Measurements from ENCODE around the gene NCAM2. TPM values are rescaled to one million over a fixed set of nuclear protein-coding genes. Genes with fewer than 3 reads are reported as not detected.

Gene NCAM2
- total and polyA plus RNA-seq, 2 of the 4 experiments (the other 2 are of a cell fraction) = 2.7 to 5.0 TPM

DNA sequence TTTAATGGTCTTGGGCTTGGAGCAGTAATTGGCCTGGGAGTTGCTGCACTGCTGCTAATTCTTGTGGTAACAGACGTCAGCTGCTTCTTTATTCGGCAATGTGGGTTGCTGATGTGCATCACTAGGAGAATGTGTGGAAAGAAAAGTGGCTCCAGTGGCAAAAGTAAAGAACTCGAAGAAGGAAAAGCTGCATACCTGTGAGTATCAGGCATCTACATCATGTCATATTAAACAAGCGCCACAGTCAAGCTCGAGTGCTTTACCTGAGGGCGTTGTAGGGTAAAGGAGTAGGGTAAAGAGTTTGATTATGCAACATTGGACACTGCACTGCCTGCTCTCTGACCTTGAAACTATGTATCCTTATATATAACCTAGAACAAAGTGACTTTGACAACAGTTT lies 510.6 kb downstream of the NCAM2 start:
- Histone ChIP-seq H3K27ac (ENCODE audit: insufficient read depth, low read length) (no peak overlapping the region), H3K27me3 (ENCODE audit: control insufficient read depth, insufficient read depth, low read length) (no peaks in the 10 kb centered on the region), H2BK15ac (ENCODE audit: low read depth, low read length) (no peak overlapping the region), H3K36me3 (ENCODE audit: control insufficient read depth, insufficient read depth, low read length) (no peaks in the 10 kb centered on the region), H3K4ac (ENCODE audit: low read depth, low read length) (no peak overlapping the region), H4K8ac (ENCODE audit: low read depth in 2 of 2, low read length in 2 of 2) (no peak overlapping the region), H2BK20ac (ENCODE audit: low read depth, low read length) (no peak overlapping the region), H3K18ac (ENCODE audit: low read depth, low read length) (no peak overlapping the region), H4K5ac (ENCODE audit: low read depth, low read length) (no peak overlapping the region), H3K23ac (ENCODE audit: low read depth, low read length) (no peak overlapping the region), H2AFZ (replicated peaks; ENCODE audit: low read length, poor library complexity) (no peak overlapping the region), H2BK120ac (ENCODE audit: low read depth, low read length) (no peak overlapping the region), H3K9me1 (ENCODE audit: insufficient read depth, low read length) (no peaks in the 10 kb centered on the region), H2AK5ac (ENCODE audit: low read depth, low read length) (no peak overlapping the region), H4K91ac (ENCODE audit: insufficient read depth, low read depth, low read length) (no peak overlapping the region), H3K4me2 (ENCODE audit: low read depth, low read length) (no peak overlapping the region), H3K4me1 (ENCODE audit: control insufficient read depth, insufficient read depth, low read length) (no peaks in the 10 kb centered on the region), H2BK5ac (ENCODE audit: low read depth, low read length, poor library complexity, severe bottlenecking) (no peak overlapping the region), H3K14ac (replicated peaks; ENCODE audit: low read depth, low read length) (no peak overlapping the region), H3K9ac (ENCODE audit: low read depth, low read length) (no peak overlapping the region), H4K20me1 (ENCODE audit: insufficient read depth, low read length) (no peaks in the 10 kb centered on the region), H3K9me3 (ENCODE audit: control insufficient read depth, insufficient read depth, low read length) (no peaks in the 10 kb centered on the region), H3K79me1 (ENCODE audit: low read depth in 1 of 2, low read length in 2 of 2) (no peaks in the 10 kb centered on the region), H3K56ac (ENCODE audit: extremely low read depth, insufficient read depth, low read length) (no peak overlapping the region), H3K4me3 (ENCODE audit: insufficient read depth, low read depth, low read length) (no peak overlapping the region), H2AK9ac (replicated peaks; ENCODE audit: low read depth, low read length, poor library complexity) (no peak overlapping the region)
- no TSS peak for BruUV-seq (replicated peaks)
- dilution Hi-C loops (cut with HindIII; ENCODE audit: low sequenced_read_pairs, unreplicated experiment) (no loop called here), intact Hi-C loops (cut with micrococcal nuclease) (no loop called here), in situ Hi-C loops (cut with MboI; ENCODE audit: low sequenced_read_pairs) (no loop called here)
- POLR2A ChIA-PET (ENCODE audit: unreplicated experiment) = no interaction called here
- TF ChIP-seq BHLHE40 (IDR thresholded peaks at IDR 0.05; ENCODE audit: low read depth, low read length) (no peak), FOS (IDR thresholded peaks at IDR 0.05; ENCODE audit: low read depth, low read length) (no peak), SMC3 (IDR thresholded peaks at IDR 0.05; ENCODE audit: low read depth, low read length) (no peak), CEBPB (IDR thresholded peaks at IDR 0.05; ENCODE audit: low read depth, low read length) (no peak), MAFK (IDR thresholded peaks at IDR 0.05; ENCODE audit: low read depth, low read length) (no peak), RAD21 (IDR thresholded peaks at IDR 0.05; ENCODE audit: low read length) (no peak), RFX5 (IDR thresholded peaks at IDR 0.05; ENCODE audit: low read depth, low read length) (no peak), CHD1 (IDR thresholded peaks at IDR 0.05; ENCODE audit: low read depth, low read length) (no peak), RCOR1 (IDR thresholded peaks at IDR 0.05; ENCODE audit: insufficient replicate concordance, low read length) (no peak), MAZ (IDR thresholded peaks at IDR 0.05; ENCODE audit: borderline replicate concordance, low read depth, low read length) (no peak)
- TF ChIP-seq, protein P1, sequence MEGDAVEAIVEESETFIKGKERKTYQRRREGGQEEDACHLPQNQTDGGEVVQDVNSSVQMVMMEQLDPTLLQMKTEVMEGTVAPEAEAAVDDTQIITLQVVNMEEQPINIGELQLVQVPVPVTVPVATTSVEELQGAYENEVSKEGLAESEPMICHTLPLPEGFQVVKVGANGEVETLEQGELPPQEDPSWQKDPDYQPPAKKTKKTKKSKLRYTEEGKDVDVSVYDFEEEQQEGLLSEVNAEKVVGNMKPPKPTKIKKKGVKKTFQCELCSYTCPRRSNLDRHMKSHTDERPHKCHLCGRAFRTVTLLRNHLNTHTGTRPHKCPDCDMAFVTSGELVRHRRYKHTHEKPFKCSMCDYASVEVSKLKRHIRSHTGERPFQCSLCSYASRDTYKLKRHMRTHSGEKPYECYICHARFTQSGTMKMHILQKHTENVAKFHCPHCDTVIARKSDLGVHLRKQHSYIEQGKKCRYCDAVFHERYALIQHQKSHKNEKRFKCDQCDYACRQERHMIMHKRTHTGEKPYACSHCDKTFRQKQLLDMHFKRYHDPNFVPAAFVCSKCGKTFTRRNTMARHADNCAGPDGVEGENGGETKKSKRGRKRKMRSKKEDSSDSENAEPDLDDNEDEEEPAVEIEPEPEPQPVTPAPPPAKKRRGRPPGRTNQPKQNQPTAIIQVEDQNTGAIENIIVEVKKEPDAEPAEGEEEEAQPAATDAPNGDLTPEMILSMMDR (conservative IDR thresholded peaks at IDR 0.05; ENCODE audit: low read depth, low read length) = no peak
- CTCF ChIA-PET = no interaction called here
- DNase-seq = no peak
- no CpG with 5 or more reads among the region's 6 CpGs for WGBS, 2 experiments (ENCODE audit: extremely low coverage in 2 of 2, insufficient read length in 1 of 2)
- no peak for ATAC-seq (ENCODE audit: low read depth)
